Pulmonary artery endothelial cell (primary cell): Measurements from ENCODE around the gene DSCAM. TPM values are rescaled to one million over a fixed set of nuclear protein-coding genes. Genes with fewer than 3 reads are reported as not detected.

Source experiments
- DNase-seq: peaks from one replicate; pipeline ENCODE4 v3.0.0-alpha.2; 2011; ENCODE audit warnings: low read depth, low spot score
- total RNA-seq: library from RNA; depleted of rRNA; stranded (reverse); fragments of >200 nt; gene quantifications from 2 replicates; pipeline ENCODE4 v1.2.3, GENCODE V29; 2014

DSCAM gene
- total RNA-seq, 1 donor from 2014 or later, result not detected

DNA sequence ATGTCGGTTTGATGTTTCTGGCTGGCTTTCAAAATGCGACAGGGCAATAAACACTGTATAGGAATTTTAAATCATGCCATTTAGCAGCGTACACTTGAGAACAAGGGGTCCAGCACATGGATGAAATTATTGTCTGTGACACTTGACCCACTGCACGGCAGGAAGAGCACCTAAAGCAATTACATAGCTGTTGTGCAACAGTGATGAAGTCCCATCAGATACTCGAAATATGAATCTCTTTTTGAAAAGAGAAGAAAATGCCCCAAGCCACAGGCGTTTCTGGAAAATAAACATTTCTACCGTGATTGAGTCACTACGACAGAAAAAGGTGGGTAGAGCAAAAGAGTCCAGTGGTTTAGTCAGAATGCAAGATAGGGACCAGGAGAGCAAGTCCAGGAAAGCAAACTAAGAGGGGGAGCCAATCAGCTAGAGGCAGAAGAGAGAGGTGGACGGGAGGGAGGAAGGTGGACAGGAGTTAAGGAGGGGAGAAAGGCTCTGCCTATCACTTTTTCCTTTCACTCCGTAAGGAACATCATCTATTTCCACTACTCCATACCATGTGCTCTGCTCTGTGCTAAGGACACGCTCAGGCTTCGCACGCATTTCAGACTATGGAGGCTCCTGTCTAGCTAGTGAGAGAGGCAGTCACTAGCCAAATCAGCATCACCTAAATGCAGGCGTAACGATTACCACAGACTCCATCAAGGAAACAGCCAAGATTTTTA is 6.4 kb downstream of the DSCAM start:
- DNase-seq, result no peak

DNA sequence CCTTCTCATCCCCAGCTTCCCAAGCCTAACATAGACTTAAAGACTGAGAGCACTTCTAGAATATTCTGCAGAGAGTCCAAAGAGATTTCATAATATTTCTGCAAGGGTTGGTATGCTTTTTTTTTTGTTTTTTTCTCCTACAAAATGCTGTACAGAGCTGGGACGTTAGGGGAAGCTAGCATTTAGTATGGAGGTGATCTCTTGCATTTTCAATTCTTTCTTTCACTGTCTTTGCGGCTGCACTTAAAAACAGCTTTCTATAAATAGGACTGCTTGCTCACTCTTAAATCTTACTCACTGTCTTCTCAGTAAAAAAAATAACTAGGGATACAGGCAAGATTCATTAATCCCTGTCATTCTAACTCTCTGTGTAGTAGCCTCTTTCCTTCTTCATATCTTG is 7.4 kb downstream of the DSCAM start:
- no peak for DNase-seq

- DNase-seq, result no peak
Observed at GRCh38 chr21:40837456-40837855, 9.5 kb downstream of the DSCAM start.

DNA sequence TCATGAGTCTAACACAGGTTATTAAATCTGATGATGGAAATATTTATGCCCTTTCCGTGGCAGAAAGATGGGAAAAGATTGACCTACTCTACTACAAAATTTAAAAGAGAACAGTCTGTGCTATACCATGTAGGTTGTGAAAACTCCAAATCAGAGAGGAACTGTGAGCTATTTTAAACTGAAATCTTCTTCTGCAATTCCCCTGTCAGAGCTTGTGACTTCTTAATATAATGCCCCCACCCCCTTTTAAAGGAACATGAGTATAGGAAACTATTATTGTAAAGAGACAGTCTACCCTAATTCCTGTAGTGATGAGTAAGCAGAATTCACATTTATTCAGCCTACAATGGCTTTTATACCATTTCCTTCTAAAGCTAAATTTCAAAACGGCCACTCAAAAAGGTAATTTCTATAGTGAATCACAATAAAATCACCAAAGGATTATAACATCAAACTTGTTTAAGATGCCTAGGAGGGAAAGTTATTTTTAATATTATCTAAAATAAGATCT is 11.7 kb downstream of the DSCAM start:
- DNase-seq, result no peak

DNA sequence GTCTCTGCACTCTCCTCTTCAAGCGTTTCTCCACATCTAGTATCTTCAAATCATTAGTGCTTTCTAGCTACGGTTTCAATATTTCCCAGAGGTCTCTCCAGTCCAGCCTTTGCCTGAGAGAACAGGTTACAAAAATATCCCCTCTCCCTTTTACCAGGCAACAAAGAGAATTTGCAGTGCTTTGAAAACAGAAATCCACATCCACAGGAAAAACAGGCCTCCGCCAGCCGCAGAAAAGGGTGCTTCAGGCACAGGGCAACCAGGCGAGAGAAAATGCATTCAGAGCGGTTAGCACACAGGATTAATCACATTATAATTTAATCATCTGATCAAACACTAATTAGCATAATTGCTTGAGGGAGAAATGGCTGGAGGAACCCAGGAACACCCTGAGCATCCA is 13.8 kb downstream of the DSCAM start:
- no peak for DNase-seq

DNA sequence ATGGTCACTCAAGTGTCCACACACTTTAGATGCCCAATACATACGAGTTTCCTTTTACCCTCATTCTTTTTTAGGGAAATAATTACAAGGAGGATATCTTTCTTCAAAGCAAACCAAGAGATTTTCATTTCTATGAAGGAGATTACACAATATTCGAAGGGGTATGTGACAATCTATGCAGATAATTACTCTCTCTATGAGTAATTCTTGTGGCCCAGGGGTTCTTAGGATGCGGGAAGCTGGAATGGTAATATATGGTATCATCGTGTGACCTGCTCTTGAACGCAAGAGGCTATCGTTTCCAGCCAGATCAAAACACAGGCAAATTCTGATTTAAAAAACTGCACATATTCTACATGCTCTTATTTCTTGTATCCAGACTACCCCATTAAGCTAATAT is 14.6 kb downstream of the DSCAM start:
- no peak for DNase-seq

- no peak for DNase-seq
Observed at GRCh38 chr21:40830836-40831235, 16.1 kb downstream of the DSCAM start.

DNA sequence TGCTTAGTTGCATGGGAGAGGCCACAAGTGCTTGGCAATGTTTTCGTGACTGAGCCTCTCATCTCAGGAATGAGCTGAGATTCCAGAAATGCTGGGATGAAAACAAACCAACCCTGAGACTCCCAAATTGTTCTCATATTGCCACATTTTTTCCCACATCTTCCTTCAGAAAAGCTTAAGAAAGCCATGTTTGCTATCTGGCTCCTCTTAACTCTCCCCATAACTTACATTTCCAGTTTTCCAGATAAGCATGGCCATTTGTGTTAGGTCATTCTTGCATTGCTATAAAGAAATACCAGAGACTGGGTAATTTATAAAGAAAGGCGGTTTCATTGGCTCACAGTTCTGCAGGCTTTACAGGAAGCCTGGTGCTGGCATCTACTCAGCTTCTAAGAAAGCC is 17.2 kb downstream of the DSCAM start:
- DNase-seq, result no peak

- no peak for DNase-seq
Observed at GRCh38 chr21:40829308-40829707, 17.6 kb downstream of the DSCAM start.

- DNase-seq, result no peak
Observed at GRCh38 chr21:40827509-40827908, 19.4 kb downstream of the DSCAM start.

GRCh38 chr21:40819071-40819900 is 27.7 kb downstream of the DSCAM start:
- no peak for DNase-seq

- DNase-seq, result no peak
Observed at GRCh38 chr21:40813918-40814317, 33.0 kb downstream of the DSCAM start.

GRCh38 chr21:40809673-40810197 is 37.2 kb downstream of the DSCAM start:
- DNase-seq, result no peak

GRCh38 chr21:40803101-40803500 is 43.9 kb downstream of the DSCAM start:
- DNase-seq, result no peak

DNA sequence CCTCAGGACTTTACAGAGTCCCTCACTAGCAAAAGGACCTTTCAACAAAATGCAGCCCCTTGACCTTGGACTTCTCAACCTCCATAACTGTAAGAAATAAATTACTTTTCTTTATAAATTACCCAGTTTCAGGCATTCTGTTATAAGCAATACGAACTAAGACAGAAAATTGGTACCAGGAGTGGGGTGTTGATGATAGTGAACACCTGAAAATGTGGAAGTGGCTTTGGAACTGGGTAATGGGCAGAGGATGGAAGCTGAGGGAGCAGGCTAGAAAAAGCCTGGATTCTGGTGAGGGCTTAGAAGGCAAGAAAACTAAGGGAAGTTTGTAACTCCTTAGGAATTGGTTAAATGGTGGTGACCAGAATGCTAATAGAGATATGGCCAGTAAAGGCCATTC is 46.8 kb downstream of the DSCAM start:
- no peak for DNase-seq

DNA sequence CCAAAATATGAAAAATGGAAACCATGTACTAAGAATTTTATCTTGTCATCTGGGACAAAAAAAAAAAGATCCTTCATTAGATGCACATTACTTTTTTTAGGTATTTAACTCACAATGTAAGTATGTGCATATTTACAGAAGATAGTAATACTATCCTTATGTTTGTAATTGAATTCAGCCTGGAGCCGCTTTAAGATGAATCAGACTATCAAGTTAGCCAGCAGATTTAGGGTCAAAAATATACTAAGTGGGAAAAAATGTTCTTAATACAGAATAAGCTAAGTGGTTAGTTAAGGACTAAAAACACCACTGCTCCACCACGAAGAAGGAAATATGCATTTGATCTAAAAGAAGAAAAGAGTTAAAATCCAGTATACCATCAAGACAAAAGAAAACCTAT is 49.1 kb downstream of the DSCAM start:
- no peak for DNase-seq

DNA sequence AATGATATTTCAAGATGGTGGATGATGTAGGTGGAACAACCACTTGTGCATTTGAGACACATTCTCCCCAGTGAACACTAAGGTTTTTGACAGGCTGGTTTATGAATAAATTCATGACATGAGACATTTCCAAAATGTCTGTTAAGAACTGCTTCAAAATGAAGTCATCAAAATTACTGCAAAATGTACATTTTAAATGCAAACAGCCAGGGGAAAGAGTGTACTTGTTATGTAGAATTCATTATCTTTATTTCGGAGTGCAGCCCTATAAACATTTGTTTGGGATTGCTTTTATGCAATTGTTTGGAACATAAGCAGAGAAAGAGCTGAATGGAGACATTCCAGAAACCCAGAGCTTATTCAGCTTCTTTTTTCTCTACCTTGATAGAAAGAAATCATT is 49.5 kb downstream of the DSCAM start:
- DNase-seq, result no peak

GRCh38 chr21:40796464-40796863 is 50.5 kb downstream of the DSCAM start:
- DNase-seq, result no peak

GRCh38 chr21:40795313-40795712 is 51.6 kb downstream of the DSCAM start:
- DNase-seq, result no peak

DNA sequence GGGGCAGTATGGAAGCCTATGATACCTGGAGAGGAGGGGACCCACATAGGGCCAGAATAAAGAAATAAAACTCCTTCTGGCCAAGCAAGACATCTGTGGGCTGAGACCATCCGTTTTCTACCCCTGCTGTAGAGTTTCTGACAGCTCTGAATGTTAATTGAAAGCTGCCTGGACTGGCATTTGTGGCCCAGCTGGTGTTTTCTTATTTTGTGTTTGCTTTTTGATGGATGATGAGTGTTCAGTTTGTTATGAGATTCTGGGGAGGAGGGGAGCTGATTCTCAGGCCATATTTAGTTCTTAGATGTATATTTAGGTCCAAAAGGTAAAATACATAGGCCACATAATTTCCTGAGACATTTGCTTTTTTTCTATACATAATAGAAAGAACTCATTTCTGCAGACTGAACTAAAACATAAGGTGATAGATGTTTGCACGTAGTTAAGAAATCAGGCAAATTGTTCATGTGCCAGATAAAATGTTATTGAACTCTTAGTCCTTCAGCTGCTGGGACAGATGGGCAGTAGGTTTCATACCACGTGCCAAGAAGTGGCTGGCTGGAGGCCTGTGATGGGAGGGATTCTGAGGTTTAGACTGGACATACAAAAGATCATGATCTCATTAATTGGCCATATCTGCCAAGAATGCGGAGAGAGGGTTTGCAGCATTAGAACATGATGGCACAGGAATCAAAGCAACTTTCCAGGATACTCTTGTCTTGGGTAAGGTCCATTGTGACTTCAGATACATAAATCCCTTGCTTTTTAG is 54.1 kb downstream of the DSCAM start:
- no peak for DNase-seq

DNA sequence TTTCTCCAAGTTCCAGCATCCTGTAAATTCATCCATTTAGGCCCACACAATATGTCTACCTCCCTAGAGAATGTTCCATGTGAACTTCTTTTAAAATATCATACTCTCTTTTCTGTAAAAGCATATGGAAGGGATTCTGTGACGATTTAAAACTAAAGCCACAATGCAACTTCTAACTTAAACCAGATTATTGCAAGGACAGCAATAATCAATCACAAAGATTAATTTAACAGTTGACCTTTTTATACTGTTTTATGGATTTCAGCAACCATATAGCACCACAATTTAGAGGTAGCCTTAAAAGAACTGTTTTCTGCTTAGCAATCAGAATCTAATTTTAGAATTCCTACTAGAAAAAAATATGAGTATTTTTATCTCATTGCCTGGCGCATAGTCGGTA is 58.3 kb downstream of the DSCAM start:
- no peak for DNase-seq

DNA sequence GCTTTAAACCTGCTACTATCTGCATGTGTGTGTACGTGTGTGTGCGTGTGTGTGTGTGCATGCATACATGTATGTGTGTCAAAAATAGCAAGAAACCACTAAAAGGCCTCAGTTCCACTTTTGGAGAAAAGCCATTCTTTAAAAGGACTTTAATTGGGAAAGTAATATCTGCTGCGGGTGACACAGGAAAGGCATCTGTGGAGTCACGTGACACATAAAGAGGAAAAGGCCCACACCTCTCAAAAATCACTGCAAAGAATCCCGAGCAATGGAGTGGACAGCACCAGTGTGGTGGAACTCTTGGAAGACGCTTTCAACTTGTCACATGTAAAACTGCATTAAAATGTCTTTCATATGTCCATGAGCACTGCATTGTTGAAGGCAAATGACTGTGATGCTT is 63.6 kb downstream of the DSCAM start:
- no peak for DNase-seq
